ENCODE results near the gene PARP12. TPM values are rescaled to one million over a fixed set of nuclear protein-coding genes. Genes with fewer than 3 reads are reported as not detected.
"Not testable (repeated sequence)": the region's sequence is repeated elsewhere in the genome, so short reads cannot be mapped to it uniquely, and the experiment has no call there.

Gene PARP12, protein sequence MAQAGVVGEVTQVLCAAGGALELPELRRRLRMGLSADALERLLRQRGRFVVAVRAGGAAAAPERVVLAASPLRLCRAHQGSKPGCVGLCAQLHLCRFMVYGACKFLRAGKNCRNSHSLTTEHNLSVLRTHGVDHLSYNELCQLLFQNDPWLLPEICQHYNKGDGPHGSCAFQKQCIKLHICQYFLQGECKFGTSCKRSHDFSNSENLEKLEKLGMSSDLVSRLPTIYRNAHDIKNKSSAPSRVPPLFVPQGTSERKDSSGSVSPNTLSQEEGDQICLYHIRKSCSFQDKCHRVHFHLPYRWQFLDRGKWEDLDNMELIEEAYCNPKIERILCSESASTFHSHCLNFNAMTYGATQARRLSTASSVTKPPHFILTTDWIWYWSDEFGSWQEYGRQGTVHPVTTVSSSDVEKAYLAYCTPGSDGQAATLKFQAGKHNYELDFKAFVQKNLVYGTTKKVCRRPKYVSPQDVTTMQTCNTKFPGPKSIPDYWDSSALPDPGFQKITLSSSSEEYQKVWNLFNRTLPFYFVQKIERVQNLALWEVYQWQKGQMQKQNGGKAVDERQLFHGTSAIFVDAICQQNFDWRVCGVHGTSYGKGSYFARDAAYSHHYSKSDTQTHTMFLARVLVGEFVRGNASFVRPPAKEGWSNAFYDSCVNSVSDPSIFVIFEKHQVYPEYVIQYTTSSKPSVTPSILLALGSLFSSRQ
- polyA plus RNA-seq, result 30.8 TPM

DNA sequence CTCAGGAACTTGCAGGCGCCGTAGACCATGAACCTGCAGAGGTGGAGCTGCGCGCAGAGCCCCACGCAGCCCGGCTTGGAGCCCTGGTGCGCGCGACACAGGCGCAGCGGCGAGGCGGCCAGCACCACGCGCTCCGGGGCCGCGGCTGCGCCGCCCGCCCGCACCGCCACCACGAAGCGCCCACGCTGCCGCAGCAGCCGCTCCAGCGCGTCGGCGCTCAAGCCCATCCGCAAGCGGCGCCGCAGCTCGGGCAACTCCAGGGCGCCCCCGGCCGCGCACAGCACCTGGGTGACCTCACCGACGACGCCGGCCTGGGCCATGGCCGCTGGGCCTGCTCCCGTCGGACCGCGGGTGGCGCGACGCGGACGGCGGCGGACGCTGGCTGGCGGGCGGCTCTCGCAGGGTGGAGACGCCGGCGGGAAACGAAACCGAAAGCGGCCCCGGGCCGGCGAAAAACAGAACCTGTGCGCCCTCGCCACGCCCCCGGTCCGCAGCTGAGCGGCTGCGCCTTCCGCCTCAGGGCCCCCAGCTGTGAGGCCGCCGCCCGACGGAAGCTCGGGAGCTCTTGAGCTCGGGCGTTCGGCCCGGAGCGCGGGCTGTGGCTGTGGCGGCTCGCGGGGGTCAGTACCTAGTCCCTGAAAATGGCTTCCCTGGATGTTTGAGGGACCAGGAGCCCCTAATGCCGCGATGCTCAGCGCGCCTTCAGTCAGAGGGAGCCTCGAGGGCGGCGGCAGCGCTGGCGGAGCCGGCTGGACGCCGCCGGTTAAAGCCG is at the start of gene PARP12:
TSS of gene PARP12 (minus strand) at position 424 of the 772 bp plus-strand sequence. CDS start at position 320, 104 bp downstream.
- Mint-ChIP-seq H3K27ac (peak within 1 kb of the TSS; percentile 98 to 99 (median 99)), H3K9me3 (peaks cover 5 to 16% (median 15%) of the 10 kb centered on the region in 3 donors), H3K27me3 (peaks cover 1% of the 10 kb centered on the region), H3K4me3 (peak within 1 kb of the TSS; percentile 95 to 97 (median 97)), H3K36me3 (peaks cover 13% of the 10 kb centered on the region), H3K4me1 (peaks cover 31 to 33% (median 32%) of the 10 kb centered on the region in 3 donors)

DNA sequence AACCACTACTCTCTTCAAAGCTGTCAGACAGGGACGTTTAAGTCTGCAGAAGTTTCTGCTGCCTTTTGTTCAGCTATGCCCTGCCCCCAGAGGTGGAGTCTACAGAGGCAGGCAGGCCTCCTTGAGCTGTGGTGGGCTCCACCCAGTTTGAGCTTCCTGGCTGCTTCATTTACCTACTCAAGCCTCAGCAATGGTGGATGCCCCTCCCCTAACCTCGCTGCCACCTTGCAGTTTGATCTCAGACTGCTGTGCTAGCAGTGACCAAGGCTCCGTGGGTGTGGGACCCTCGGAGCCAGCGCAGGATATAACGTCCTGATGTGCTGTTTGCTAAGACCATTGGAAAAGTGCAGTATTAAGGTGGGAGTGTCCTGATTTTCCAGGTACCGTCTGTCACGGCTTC is 46.0 kb upstream of the PARP12 start:
- H3K27me3 Mint-ChIP-seq, H3K36me3 Mint-ChIP-seq, H3K4me3 Mint-ChIP-seq, H3K4me1 Mint-ChIP-seq, H3K9me3 Mint-ChIP-seq: not testable (repeated sequence)
- peak overlapping the region in 1 of 3 donors; percentile 71 for H3K27ac Mint-ChIP-seq

DNA sequence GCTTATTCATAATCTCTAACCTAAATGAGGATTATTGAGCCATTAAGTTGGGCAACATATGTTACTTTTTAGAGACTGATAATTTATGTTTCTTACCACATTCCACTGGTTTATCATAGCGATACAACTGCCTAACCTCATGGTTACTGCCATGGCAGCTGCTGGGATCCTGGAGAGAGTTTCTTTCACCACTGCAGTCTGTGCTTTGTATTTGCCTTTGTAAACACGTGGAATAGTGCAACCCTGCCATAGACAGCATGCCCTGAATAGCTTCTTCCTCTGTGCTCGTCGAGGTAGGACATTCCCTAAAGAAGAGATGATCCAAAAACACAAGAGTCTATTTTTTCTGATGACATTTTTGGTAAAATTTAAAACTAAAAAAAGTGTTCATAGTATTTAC is 33.7 kb upstream of the PARP12 start:
- Mint-ChIP-seq H3K36me3 (peaks cover 6% of the 10 kb centered on the region), H3K4me1 (no peaks in the 10 kb centered on the region), H3K27ac (no peak overlapping the region), H3K27me3 (no peaks in the 10 kb centered on the region), H3K4me3 (no peak overlapping the region), H3K9me3 (no peaks in the 10 kb centered on the region)

DNA sequence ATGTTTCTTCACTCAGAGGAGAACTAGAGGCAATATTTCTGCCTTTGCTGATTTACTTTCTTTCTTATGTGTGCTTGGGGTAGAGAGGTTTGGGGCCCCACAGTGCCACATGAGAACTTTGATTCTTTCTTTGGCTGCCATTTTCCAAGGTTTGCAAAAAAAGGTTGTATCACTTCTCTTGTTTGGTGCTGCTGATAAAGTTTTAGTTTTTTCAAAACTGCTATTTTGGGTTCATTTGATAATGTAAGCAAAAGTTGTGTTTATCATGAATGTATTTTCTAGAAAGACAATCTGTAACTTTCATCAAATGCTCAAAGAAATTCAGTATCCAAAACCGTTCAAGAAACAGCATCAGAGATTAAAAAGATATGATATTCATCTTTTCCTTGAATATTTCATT is 30.6 kb upstream of the PARP12 start:
- H3K27me3 Mint-ChIP-seq, result no peaks in the 10 kb centered on the region
- H3K27ac Mint-ChIP-seq, result no peak overlapping the region

DNA sequence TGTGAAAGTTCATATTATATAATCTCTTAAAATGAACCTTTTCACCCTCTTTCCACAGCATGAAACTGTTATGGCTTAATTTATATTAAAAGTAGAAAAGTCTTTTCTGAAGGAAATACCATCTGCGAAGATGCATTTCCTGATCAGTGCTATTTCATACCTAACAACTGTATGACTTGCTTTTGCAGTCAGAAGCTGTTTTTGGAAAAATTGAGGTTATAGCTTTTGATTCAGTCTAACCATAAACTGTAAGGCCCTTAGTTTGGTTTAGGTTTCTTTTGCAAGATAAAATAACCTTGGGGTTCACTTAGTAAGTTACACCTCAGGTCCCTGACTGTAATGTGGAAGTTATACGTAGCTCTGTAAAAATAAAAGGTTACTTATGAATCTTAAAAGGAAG is 22.7 kb upstream of the PARP12 start:
- no peaks in the 10 kb centered on the region for H3K36me3 Mint-ChIP-seq
- H3K4me3 Mint-ChIP-seq, result peak overlapping the region in 2 of 4 donors; percentile 39 to 92
- no peaks in the 10 kb centered on the region for H3K9me3 Mint-ChIP-seq
- no peaks in the 10 kb centered on the region for H3K27me3 Mint-ChIP-seq
- peaks cover 33 to 34% (median 34%) of the 10 kb centered on the region in 3 donors for H3K4me1 Mint-ChIP-seq
- H3K27ac Mint-ChIP-seq, result peak overlapping the region; percentile 18 to 86 (median 50)

More for the DNA sequence above, 30.6 kb upstream of the PARP12 start:
- H3K36me3 Mint-ChIP-seq, result peaks cover 6% of the 10 kb centered on the region
- no peak overlapping the region for H3K4me3 Mint-ChIP-seq
- peaks cover 0 to 2% (median 0%) of the 10 kb centered on the region in 3 donors for H3K4me1 Mint-ChIP-seq
- no peaks in the 10 kb centered on the region for H3K9me3 Mint-ChIP-seq

DNA sequence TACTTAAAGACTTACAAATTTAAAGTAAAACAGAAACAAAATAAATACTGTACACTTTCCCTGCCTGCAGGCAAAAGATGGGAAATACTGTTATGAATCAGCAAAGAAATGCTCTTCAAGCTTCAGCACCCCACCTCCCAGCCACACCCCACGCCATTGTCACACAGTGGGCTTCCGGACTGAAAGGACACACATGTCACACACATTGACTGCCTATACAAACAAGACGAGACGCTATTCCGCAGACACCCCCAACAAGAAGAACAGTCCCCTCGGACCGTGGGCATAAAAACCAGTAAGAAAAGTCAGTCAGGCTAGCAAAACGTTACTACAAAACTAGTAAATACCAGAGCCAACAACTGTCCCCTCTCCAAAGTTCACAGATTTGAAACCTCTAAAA is 22.2 kb upstream of the PARP12 start:
- Mint-ChIP-seq H3K36me3 (no peaks in the 10 kb centered on the region), H3K27me3 (no peaks in the 10 kb centered on the region), H3K4me1 (peaks cover 34 to 35% (median 34%) of the 10 kb centered on the region in 3 donors), H3K4me3 (peak overlapping the region; percentile 3 to 92 (median 24)), H3K9me3 (no peaks in the 10 kb centered on the region), H3K27ac (peak overlapping the region; percentile 18 to 86 (median 30))

DNA sequence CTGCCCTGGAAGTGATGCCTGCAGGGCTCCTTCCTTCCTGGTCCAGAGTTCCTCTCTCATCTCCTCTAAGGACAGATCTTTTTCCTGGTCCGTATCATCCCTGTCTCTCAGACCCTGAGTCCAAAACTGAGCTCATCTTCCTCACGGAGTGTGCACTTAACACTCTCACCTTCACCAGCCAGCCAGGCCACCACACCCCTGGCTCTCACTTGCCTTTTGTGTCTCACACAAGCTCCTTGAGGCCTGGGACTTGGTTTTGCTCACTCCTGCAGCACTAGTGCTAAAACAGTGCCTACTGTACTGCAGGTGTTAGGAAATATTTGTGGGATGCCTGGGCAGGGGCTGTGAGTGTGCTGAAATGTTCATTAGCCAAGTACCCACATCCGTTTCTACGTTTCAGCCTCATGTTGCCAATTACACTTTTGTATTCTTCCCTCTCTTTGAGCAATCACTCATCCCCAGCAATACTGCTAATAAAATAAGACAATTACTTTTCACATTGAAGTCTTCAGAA is 21.4 kb upstream of the PARP12 start:
- no peaks in the 10 kb centered on the region for H3K36me3 Mint-ChIP-seq
- peak overlapping the region in 1 of 3 donors; percentile 27 for H3K27ac Mint-ChIP-seq
- H3K27me3 Mint-ChIP-seq, result peaks cover under 1% of the 10 kb centered on the region
- peaks cover 34 to 37% (median 34%) of the 10 kb centered on the region in 3 donors for H3K4me1 Mint-ChIP-seq
- no peaks in the 10 kb centered on the region for H3K9me3 Mint-ChIP-seq
- H3K4me3 Mint-ChIP-seq, result peak overlapping the region in 1 of 4 donors; percentile 40

DNA sequence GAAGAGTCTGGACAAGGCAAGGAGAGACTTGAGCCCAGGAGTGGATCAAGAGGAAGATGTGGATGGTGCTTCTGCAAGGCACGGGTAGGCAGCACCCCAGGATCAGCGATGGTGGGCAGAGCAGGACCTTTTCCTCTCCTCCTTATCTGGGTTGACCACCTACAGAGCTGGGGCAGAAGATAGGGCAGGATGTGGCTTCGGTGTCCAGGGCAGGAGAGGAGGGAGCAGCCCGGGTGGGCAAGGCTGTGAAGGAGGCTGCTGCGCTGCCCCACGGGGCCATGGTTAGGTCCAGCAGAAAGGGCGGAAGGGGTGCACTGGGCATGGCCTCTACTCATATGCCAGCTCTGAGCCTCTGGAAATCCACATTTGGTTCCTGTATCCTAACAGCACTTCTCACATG is 20.0 kb upstream of the PARP12 start:
- Mint-ChIP-seq H3K4me1 (peaks cover 31 to 42% (median 33%) of the 10 kb centered on the region in 3 donors), H3K9me3 (no peaks in the 10 kb centered on the region), H3K27me3 (peaks cover 3% of the 10 kb centered on the region), H3K4me3 (no peak overlapping the region), H3K27ac (peak overlapping the region in 1 of 3 donors; percentile 23), H3K36me3 (no peaks in the 10 kb centered on the region)

DNA sequence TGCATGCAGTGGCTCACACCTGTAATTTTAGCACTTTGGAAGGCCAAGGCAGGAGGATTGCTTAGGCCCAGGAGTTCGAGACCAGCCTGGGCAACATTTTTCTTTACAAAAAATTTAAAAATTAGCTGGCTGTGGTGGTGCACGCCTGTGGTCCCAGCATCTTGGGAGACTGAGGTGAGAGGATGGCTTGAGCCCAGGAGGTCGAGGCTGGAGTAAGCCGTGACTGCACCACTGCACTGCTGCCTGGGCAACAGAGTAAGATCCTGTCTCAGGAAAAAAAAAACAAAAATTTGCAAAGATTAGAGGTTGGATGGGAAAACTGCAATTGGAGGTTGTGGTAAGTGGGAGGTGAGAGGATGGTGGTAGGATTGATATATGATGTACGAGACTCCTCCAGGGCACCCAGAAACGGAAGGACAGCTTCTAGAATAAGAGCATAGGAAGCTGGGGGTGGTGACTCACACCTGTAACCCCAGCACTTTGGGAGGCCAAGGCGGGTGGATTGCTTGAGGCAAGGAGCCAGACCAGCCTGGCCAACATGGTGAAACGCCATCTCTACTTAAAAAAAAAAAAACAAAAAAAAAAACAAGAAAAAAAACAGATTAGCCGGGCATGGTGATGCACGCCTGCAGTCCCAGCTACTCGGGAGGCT is 19.1 kb upstream of the PARP12 start:
- peak overlapping the region in 1 of 4 donors; percentile 45 for H3K4me3 Mint-ChIP-seq
- no peaks in the 10 kb centered on the region for H3K36me3 Mint-ChIP-seq
- H3K27ac Mint-ChIP-seq, result peak overlapping the region in 1 of 3 donors; percentile 57

DNA sequence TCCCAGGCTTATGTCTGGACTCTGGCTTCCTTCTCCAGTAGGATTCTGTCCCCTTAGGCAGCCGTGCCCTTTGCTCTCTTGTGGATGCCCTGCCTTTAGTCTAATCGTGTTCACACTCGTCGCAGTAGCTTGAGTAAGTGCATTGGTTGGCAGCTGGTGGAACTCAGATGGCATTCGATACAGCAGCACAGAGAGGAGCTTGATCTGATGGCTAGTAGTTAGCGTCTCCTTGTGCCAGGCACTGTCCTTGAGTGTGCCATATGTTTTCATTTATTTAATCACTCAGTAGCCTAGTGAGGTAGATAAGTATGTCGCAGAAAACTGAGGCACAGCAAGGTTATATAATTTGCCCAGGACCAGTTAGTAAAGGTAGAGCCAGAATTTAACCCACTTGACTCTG is 18.2 kb upstream of the PARP12 start:
- Mint-ChIP-seq H3K4me1 (peaks cover 17 to 28% (median 27%) of the 10 kb centered on the region in 3 donors), H3K36me3 (no peaks in the 10 kb centered on the region), H3K4me3 (no peak overlapping the region), H3K27ac (peak overlapping the region in 1 of 3 donors; percentile 74), H3K9me3 (no peaks in the 10 kb centered on the region), H3K27me3 (peaks cover 3% of the 10 kb centered on the region)

More for the DNA sequence above, 19.1 kb upstream of the PARP12 start:
- peaks cover 3% of the 10 kb centered on the region for H3K27me3 Mint-ChIP-seq
- H3K9me3 Mint-ChIP-seq, result no peaks in the 10 kb centered on the region
- peaks cover 25 to 35% (median 33%) of the 10 kb centered on the region in 3 donors for H3K4me1 Mint-ChIP-seq

DNA sequence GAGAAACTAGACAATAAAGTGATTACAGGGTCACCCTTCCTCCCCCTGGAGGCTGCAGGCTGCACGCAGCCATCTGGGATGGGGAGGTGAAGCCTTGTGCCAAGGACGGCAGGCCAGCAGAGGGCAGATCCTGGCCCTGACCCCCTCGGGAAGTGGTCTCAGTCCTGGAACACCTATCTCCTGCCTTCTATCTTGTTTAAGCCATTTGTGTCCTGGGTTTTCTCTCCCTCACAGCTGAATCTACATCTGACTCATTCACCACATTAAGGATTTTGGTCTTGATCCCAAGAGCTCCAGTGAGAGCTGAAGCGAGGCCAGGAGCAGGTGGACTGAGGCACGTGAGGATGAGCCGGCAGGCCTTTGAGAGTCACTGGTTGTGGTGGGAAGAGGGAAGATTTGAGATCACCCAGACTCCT is 16.4 kb upstream of the PARP12 start:
- H3K9me3 Mint-ChIP-seq, result no peaks in the 10 kb centered on the region
- H3K27ac Mint-ChIP-seq, result no peak overlapping the region
- H3K36me3 Mint-ChIP-seq, result no peaks in the 10 kb centered on the region
- H3K27me3 Mint-ChIP-seq, result peaks cover 5% of the 10 kb centered on the region
- H3K4me1 Mint-ChIP-seq, result peaks cover 8 to 16% (median 16%) of the 10 kb centered on the region in 3 donors
- no peak overlapping the region for H3K4me3 Mint-ChIP-seq

DNA sequence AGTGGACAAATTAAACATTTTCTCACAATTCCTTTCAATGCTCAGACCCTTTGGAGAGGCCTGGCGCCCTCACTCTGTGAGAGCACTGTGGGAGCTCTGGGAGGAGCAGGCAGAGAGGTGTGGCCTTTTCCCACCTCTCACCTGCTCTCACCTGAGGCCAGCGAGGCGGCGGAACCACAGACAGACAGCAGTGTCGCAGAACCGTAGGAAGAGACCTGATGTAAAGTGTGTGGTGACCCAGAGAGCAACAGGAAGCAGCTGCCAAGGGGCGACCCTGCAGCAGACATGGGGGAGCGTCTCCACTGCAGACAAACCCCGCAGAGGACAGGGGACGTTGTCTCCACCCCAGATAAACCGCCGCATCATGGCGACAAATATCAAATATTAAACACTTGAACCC is 15.6 kb upstream of the PARP12 start:
- Mint-ChIP-seq H3K4me1 (peaks cover 6 to 16% (median 10%) of the 10 kb centered on the region in 3 donors), H3K36me3 (no peaks in the 10 kb centered on the region), H3K9me3 (no peaks in the 10 kb centered on the region), H3K27ac (peak overlapping the region in 1 of 3 donors; percentile 58), H3K27me3 (peaks cover 5% of the 10 kb centered on the region), H3K4me3 (peak overlapping the region in 2 of 4 donors; percentile 67 to 68)

DNA sequence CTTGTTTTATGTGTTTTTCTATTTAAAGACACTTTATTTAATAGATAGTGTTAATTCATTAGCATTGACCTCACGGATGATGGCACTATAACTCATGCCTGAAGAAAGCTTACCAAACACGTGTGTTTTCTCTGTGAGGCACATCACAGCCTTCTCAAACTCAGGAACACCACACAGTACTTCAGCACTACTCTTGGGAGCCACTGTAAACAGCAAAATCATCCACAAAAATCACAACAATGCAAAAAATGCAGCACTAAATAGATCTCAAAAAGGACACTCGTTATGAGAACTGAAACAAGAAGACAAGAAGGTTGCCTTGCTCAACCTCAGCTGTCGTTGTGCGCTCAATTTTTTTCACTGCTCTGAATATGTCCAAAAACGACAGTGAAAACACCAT is 12.0 kb upstream of the PARP12 start:
- peak overlapping the region in 1 of 3 donors; percentile 29 for H3K27ac Mint-ChIP-seq
- H3K36me3 Mint-ChIP-seq, result peaks cover 3% of the 10 kb centered on the region
- H3K27me3 Mint-ChIP-seq, result peaks cover 5% of the 10 kb centered on the region
- H3K4me3 Mint-ChIP-seq, result no peak overlapping the region
- peaks cover 3 to 6% (median 5%) of the 10 kb centered on the region in 3 donors for H3K4me1 Mint-ChIP-seq
- peaks cover 0 to 4% (median 2%) of the 10 kb centered on the region in 3 donors for H3K9me3 Mint-ChIP-seq

DNA sequence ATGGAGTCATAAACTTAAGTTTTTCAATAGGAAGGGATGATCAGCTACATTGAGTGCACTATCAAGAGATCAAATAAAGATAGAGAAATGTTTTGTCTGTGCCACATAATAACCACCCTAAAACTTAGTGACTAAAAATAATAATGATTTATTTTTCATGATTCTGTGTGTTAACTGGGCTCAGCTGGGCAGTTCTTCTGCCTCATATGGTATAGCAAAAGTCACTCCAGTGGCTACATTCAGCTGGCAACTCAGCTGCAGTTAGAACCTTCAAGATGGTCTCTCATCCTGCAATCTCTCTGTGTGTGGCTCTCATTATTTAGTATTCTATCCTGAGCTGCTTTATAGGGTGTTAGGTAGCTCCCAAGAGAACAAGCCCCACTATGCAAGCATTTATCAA is 7.8 kb upstream of the PARP12 start:
- Mint-ChIP-seq H3K4me1 (peaks cover 0 to 3% (median 2%) of the 10 kb centered on the region in 3 donors), H3K9me3 (peaks cover 5 to 26% (median 25%) of the 10 kb centered on the region in 3 donors), H3K27ac (peak overlapping the region in 1 of 3 donors; percentile 7), H3K36me3 (peaks cover 14% of the 10 kb centered on the region), H3K27me3 (peaks cover 1% of the 10 kb centered on the region), H3K4me3 (no peak overlapping the region)

Measured in IgD-negative memory B cell (primary cell).